Mesothelial cell of epicardium (in vitro differentiated cells): ENCODE results near the gene PIK3CG. TPM values are rescaled to one million over a fixed set of nuclear protein-coding genes. Genes with fewer than 3 reads are reported as not detected.

Experiments used
- DNase-seq, 2 experiments: peaks; one replicate each; pipeline ENCODE4 v3.0.0; 2021; ENCODE audit warnings: low spot score in 2 of 2; ENCODE audit not compliant: unreplicated experiment in 2 of 2
- H3K27ac Mint-ChIP-seq: 2 replicates; pipeline ENCODE4 v1.8.0; 2021; ENCODE audit warnings: mixed read lengths
- H3K27me3 Mint-ChIP-seq: 2 replicates; pipeline ENCODE4 v1.8.0; 2021; ENCODE audit warnings: low read depth, mixed read lengths
- H3K36me3 Mint-ChIP-seq: 2 replicates; pipeline ENCODE4 v1.8.0; 2021; ENCODE audit warnings: mixed read lengths
- H3K4me1 Mint-ChIP-seq: 2 replicates; pipeline ENCODE4 v1.8.0; 2021; ENCODE audit warnings: mixed read lengths
- H3K4me3 Mint-ChIP-seq: 2 replicates; pipeline ENCODE4 v1.8.0; 2021; ENCODE audit warnings: mild to moderate bottlenecking, moderate library complexity, mixed read lengths
- H3K9me3 Mint-ChIP-seq: 2 replicates; pipeline ENCODE4 v1.8.0; 2021; ENCODE audit warnings: mixed read lengths
- total RNA-seq: library from RNA; stranded (reverse); gene quantifications from 3 replicates; pipeline ENCODE4 v1.2.1, GENCODE V29; 2021
- TF ChIP-seq, protein P1 (sequence below): fragments of 200-600 bp; sonication (generic); IDR thresholded peaks from one replicate; pipeline ENCODE4 v1.5.0; 2021; ENCODE audit warnings: antibody characterized with exemption; ENCODE audit not compliant: unreplicated experiment

Gene PIK3CG
- total RNA-seq, 1 donor from 2014 or later = 0.09 TPM

- no peak overlapping the region for H3K4me3 Mint-ChIP-seq
- TF ChIP-seq, protein P1, sequence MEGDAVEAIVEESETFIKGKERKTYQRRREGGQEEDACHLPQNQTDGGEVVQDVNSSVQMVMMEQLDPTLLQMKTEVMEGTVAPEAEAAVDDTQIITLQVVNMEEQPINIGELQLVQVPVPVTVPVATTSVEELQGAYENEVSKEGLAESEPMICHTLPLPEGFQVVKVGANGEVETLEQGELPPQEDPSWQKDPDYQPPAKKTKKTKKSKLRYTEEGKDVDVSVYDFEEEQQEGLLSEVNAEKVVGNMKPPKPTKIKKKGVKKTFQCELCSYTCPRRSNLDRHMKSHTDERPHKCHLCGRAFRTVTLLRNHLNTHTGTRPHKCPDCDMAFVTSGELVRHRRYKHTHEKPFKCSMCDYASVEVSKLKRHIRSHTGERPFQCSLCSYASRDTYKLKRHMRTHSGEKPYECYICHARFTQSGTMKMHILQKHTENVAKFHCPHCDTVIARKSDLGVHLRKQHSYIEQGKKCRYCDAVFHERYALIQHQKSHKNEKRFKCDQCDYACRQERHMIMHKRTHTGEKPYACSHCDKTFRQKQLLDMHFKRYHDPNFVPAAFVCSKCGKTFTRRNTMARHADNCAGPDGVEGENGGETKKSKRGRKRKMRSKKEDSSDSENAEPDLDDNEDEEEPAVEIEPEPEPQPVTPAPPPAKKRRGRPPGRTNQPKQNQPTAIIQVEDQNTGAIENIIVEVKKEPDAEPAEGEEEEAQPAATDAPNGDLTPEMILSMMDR = no peak
- H3K27me3 Mint-ChIP-seq = peaks cover 5% of the 10 kb centered on the region
- H3K9me3 Mint-ChIP-seq = peaks cover 23% of the 10 kb centered on the region
- H3K27ac Mint-ChIP-seq = no peak overlapping the region
- no peak for DNase-seq
- no peaks in the 10 kb centered on the region for H3K4me1 Mint-ChIP-seq
- no peaks in the 10 kb centered on the region for H3K36me3 Mint-ChIP-seq
Measured at GRCh38 chr7:106901828-106902441, 36.9 kb downstream of the PIK3CG start.

DNA sequence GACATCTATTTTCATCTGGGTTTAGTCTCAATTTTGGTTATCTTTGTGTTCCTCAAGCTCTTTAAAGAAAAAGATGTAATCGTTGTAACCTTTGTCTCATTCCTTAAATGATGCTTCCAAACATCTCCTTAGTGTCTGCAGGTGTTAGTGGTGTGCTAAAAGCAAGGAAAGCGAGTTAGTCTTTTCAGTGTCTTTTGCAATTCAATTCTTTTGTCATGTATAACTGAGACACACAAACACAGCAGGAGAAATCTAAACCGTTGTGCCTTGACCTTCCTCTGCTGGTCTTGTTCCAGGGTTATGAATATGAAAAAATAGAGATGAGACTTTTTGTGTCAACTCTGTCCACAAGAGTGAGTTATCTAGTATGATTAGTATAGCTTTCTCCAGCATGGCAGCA lies 40.7 kb downstream of the PIK3CG start:
- H3K4me1 Mint-ChIP-seq = no peaks in the 10 kb centered on the region
- no peaks in the 10 kb centered on the region for H3K36me3 Mint-ChIP-seq
- DNase-seq = no peak

DNA sequence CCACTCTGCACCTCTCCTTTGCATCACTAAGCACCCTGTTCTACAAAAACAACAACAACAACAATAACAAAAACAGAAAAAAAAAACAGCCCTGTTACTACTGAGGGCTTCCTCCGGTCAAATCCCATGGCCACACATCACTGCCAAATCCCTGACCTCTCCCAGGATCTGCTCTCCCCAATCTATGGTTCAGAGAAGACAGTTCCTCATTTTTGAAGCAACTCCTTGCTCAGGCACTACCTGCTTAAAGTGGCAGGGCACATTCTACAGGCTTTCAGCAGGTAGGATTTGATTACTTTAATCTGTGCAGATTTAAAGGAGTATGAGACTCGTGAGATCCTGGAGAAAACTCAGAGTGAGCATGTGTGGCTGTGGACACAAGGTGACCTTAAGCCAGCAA lies 46.9 kb downstream of the PIK3CG start:
- no peaks in the 10 kb centered on the region for H3K4me1 Mint-ChIP-seq
- peaks cover 12% of the 10 kb centered on the region for H3K27me3 Mint-ChIP-seq
- no peak for DNase-seq
- TF ChIP-seq, protein P1 = no peak
- H3K27ac Mint-ChIP-seq = no peak overlapping the region
- H3K4me3 Mint-ChIP-seq = no peak overlapping the region
- no peaks in the 10 kb centered on the region for H3K36me3 Mint-ChIP-seq
- H3K9me3 Mint-ChIP-seq = no peaks in the 10 kb centered on the region

More for the DNA sequence above, 40.7 kb downstream of the PIK3CG start:
- TF ChIP-seq, protein P1 = no peak
- peaks cover 5% of the 10 kb centered on the region for H3K27me3 Mint-ChIP-seq
- no peak overlapping the region for H3K4me3 Mint-ChIP-seq
- peaks cover 3% of the 10 kb centered on the region for H3K9me3 Mint-ChIP-seq
- no peak overlapping the region for H3K27ac Mint-ChIP-seq

DNA sequence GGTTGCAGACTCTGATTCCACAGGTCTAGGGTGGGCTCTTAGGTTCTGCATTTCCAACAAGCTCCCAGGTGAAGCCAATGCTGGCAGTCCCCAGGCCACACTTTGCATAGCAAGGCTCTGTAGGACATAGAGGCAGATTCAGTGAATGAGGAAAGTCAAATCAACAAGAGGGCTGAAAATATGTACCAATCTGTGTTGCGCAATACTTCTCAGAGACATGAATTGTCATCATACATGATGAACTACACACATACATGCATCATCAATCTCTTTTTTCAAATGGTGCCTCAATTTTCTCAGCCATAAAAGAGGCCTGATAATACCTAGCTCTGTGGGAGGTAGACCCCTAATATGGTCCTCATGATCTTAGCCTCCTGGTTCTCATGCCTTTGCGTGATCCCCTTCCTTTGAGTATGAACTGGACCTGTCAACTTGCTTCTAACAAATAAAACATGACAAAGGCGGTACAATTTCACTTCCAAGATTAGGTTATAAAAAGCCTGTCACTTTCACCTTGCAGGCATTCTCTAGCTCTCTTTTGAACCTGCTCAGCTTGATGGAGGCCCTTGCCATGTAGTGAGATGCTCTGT lies 49.0 kb downstream of the PIK3CG start:
- H3K27me3 Mint-ChIP-seq = peaks cover 12% of the 10 kb centered on the region
- TF ChIP-seq, protein P1 = no peak
- no peak overlapping the region for H3K4me3 Mint-ChIP-seq
- H3K36me3 Mint-ChIP-seq = no peaks in the 10 kb centered on the region
- H3K27ac Mint-ChIP-seq = no peak overlapping the region
- no peaks in the 10 kb centered on the region for H3K9me3 Mint-ChIP-seq
- H3K4me1 Mint-ChIP-seq = no peaks in the 10 kb centered on the region
- DNase-seq = no peak

DNA sequence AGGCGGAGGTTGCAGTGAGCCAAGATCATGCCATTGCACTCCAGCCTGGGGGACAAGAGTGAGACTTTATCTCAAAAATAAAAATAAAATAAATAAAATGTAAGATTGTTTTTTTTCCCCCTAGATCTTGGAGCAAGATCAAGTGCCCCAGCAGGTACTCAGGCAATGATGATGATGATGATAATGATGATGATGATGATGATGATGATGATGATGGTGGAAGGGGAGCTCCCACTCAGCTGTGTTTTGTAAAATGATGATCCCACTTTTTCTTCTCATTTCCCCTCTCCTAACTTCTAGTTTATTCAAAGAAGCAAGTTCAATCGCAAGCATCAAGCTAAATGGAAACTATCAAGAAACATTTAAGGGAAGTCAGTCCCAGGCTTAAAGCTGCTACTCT lies 50.3 kb downstream of the PIK3CG start:
- Mint-ChIP-seq H3K9me3 (peaks cover 9% of the 10 kb centered on the region), H3K27me3 (peaks cover 12% of the 10 kb centered on the region), H3K4me3 (no peak overlapping the region), H3K27ac (no peak overlapping the region), H3K36me3 (no peaks in the 10 kb centered on the region), H3K4me1 (no peaks in the 10 kb centered on the region)
- TF ChIP-seq, protein P1 = no peak
- DNase-seq = no peak

DNA sequence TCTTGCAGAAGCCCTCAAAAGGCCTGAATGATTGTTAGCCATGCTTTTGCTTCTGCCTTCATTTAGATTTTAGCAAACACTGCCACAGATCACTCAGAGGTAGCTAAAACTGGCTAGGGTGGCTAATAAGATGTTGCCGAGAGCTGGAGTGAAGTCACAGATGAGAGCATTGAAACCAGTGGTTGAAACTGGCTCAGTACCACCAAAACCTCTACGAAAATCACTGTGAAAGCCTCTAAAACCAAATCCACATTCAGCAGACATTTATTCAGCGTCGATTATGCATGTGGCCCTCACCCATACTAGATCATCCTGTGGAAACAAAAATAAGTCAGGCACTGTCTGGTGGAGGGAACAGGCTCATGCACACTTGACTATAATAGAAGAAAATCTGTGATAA lies 50.8 kb downstream of the PIK3CG start:
- Mint-ChIP-seq H3K4me1 (no peaks in the 10 kb centered on the region), H3K4me3 (no peak overlapping the region), H3K27me3 (peaks cover 12% of the 10 kb centered on the region), H3K27ac (no peak overlapping the region), H3K9me3 (peaks cover 9% of the 10 kb centered on the region), H3K36me3 (no peaks in the 10 kb centered on the region)
- no peak for DNase-seq
- TF ChIP-seq, protein P1 = no peak
